HL-60 (cell line): ENCODE data around the gene UGT3A2.
"Not testable (repeated sequence)": the region's sequence is repeated elsewhere in the genome, so short reads cannot be mapped to it uniquely, and the experiment has no call there.

Experiments
- DNase-seq, 2 experiments: peaks; one replicate each; pipeline ENCODE4 v3.0.0-alpha.2; 2010 to 2020; ENCODE audit warnings: low read depth in 1 of 2, low spot score in 1 of 2
- H3K27ac ChIP-seq: fragments of 250-450 bp; sonication (Bioruptor Pico); replicated peaks from 2 replicates; pipeline ENCODE4 v1.5.1; 2020; ENCODE audit warnings: mild to moderate bottlenecking, moderate library complexity
- H3K27me3 ChIP-seq: fragments of 250-450 bp; sonication (Bioruptor Pico); 2 replicates; pipeline ENCODE4 v1.5.1; 2021; ENCODE audit warnings: mild to moderate bottlenecking, moderate library complexity; ENCODE audit not compliant: insufficient read depth, poor library complexity, severe bottlenecking
- H3K4me3 ChIP-seq: replicated peaks from 2 replicates; pipeline ENCODE4 v1.5.1; 2011; ENCODE audit warnings: mild to moderate bottlenecking, control low read depth, low read length; ENCODE audit not compliant: insufficient read depth
- CTCF ChIP-seq: IDR thresholded peaks from one replicate; pipeline ENCODE4 v1.5.1; 2011; ENCODE audit warnings: low read length, control low read depth, inconsistent platforms; ENCODE audit not compliant: insufficient read depth
- GABPA ChIP-seq: IDR thresholded peaks from 2 replicates; pipeline ENCODE4 v1.6.1; 2012; ENCODE audit warnings: low read depth
- POLR2AphosphoS5 ChIP-seq: IDR thresholded peaks from 2 replicates; pipeline ENCODE4 v1.6.1; 2012; ENCODE audit warnings: low read depth
- REST ChIP-seq: IDR thresholded peaks from 2 replicates; pipeline ENCODE4 v1.6.1; 2012; ENCODE audit warnings: low read depth; ENCODE audit not compliant: insufficient replicate concordance
- SPI1 ChIP-seq: IDR thresholded peaks from 2 replicates; pipeline ENCODE4 v1.6.1; 2012; ENCODE audit warnings: low read depth, mild to moderate bottlenecking, borderline replicate concordance

Gene UGT3A2

GRCh38 chr5:36028816-36029465, 37.7 kb downstream of the UGT3A2 start:
- DNase-seq: no peak
- no peak overlapping the region for H3K27ac ChIP-seq
- no peak overlapping the region for H3K4me3 ChIP-seq
- H3K27me3 ChIP-seq: no peaks in the 10 kb centered on the region
- TF ChIP-seq POLR2AphosphoS5 (no peak), GABPA (no peak), REST (no peak)

GRCh38 chr5:36027711-36028110, 39.0 kb downstream of the UGT3A2 start:
- Histone ChIP-seq H3K27ac (no peak overlapping the region), H3K4me3 (no peak overlapping the region), H3K27me3 (no peaks in the 10 kb centered on the region)
- TF ChIP-seq SPI1 (no peak), GABPA (no peak), POLR2AphosphoS5 (no peak), CTCF (no peak), REST (no peak)
- no peak for DNase-seq

- no peak for DNase-seq
- H3K4me3 ChIP-seq: no peak overlapping the region
- H3K27me3 ChIP-seq: no peaks in the 10 kb centered on the region
- TF ChIP-seq SPI1: no peak
- no peak for TF ChIP-seq REST
- TF ChIP-seq CTCF: no peak
- no peak for TF ChIP-seq POLR2AphosphoS5
- TF ChIP-seq GABPA: no peak
- no peak overlapping the region for H3K27ac ChIP-seq
These were observed 39.8 kb downstream of the UGT3A2 start for GRCh38 chr5:36026706-36027465.

GRCh38 chr5:36022246-36022645, 44.4 kb downstream of the UGT3A2 start:
- DNase-seq, H3K27ac ChIP-seq, H3K4me3 ChIP-seq, H3K27me3 ChIP-seq: not testable (repeated sequence)

- H3K4me3 ChIP-seq, H3K27me3 ChIP-seq, DNase-seq, H3K27ac ChIP-seq: not testable (repeated sequence)
These were observed 47.1 kb downstream of the UGT3A2 start for GRCh38 chr5:36019584-36019983.
